ENCODE data around the gene PFDN6. TPM values are rescaled to one million over a fixed set of nuclear protein-coding genes. Genes with fewer than 3 reads are reported as not detected.

PFDN6 gene
- total RNA-seq, 1 experiment from 2014 or later: 54.7 TPM

DNA sequence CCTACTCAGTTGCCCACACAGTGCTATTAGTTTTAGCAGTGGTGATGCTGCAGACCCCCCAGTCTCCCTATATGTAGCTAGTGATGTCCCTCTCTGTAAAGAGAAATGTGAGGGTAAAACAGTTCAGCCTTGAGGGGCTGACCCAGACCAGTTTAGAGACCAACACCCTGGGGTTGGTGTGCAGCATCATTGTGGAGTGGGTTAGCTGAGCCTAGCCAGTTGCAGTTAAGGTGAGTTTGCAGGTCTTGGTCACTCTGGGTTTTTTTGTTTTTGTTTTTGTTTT, 12.9 kb upstream of the PFDN6 start:
- no peaks in the 10 kb centered on the region for H3K9me3 Mint-ChIP-seq (ENCODE audit: unreplicated experiment)
- H3K36me3 Mint-ChIP-seq (ENCODE audit: insufficient read depth, unreplicated experiment): peaks cover 72% of the 10 kb centered on the region
- no peaks in the 10 kb centered on the region for H3K27me3 Mint-ChIP-seq (ENCODE audit: insufficient read depth, unreplicated experiment)
- intact Hi-C loops (cut with micrococcal nuclease): no loop called here
- no TSS peak for BruUV-seq (replicated peaks)
- no peak for DNase-seq (ENCODE audit: unreplicated experiment)
- ChIA-PET POLR2A (interaction anchor here (0.6 to 5.6 kb wide), 14 partner anchors 12 to 1536 kb away, joined by 3 to 73 read pairs (median 8); partner anchors contain the start of genes MSH5, PFDN6, RGL2 and RING1), CTCF (interaction anchor here (0.7 to 2.9 kb wide), 4 partner anchors 12 to 191 kb away, joined by 3 to 18 read pairs (median 3); partner anchors contain the start of genes PFDN6 and WDR46)
- peak overlapping the region; percentile 99 for H3K4me3 Mint-ChIP-seq (ENCODE audit: unreplicated experiment)
- peaks cover 30% of the 10 kb centered on the region for H3K4me1 Mint-ChIP-seq (ENCODE audit: insufficient read depth, unreplicated experiment)
- TF ChIP-seq, protein P1, sequence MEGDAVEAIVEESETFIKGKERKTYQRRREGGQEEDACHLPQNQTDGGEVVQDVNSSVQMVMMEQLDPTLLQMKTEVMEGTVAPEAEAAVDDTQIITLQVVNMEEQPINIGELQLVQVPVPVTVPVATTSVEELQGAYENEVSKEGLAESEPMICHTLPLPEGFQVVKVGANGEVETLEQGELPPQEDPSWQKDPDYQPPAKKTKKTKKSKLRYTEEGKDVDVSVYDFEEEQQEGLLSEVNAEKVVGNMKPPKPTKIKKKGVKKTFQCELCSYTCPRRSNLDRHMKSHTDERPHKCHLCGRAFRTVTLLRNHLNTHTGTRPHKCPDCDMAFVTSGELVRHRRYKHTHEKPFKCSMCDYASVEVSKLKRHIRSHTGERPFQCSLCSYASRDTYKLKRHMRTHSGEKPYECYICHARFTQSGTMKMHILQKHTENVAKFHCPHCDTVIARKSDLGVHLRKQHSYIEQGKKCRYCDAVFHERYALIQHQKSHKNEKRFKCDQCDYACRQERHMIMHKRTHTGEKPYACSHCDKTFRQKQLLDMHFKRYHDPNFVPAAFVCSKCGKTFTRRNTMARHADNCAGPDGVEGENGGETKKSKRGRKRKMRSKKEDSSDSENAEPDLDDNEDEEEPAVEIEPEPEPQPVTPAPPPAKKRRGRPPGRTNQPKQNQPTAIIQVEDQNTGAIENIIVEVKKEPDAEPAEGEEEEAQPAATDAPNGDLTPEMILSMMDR (IDR thresholded peaks at IDR 0.05; ENCODE audit: unreplicated experiment): no peak
- H3K27ac Mint-ChIP-seq (ENCODE audit: low read depth, unreplicated experiment): peak overlapping the region; percentile 80

DNA sequence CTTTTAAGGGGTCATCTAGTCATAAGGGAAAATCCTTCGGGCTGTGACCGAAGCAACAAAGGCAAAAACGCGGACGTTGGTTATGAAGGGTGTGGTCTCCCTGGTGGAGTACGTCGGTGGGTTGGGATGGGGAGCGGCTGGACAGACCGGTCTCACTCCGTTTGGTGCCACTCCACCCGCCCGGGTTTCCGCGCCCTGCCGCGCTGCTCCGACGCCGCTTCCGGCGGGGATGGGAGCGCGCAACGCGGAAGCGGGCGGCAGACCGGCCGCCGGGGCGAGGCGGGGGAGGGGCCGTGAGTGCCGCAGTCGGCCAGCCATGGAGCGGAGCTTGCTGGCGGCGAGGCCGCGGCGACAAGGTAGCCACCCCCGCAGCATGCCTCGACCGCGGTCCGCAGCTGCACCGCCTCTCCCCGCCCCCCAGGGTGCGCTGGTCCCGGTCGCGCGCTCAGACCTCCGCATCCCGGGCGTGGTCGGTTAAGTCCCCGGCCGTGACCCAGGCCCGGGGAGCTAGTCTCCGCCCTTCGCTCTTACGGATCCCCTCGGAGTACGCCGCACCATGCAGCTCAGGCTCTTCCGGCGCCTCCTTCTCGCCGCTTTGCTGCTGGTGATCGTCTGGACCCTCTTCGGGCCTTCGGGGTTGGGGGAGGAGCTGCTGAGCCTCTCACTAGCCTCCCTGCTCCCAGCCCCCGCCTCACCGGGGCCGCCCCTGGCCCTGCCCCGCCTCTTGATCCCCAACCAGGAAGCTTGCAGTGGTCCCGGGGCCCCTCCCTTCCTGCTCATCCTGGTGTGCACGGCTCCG, 12.3 kb upstream of the PFDN6 start, which contains the start of gene B3GALT4:
Gene B3GALT4 (plus strand): TSS at position 260 of the 799 bp plus-strand sequence. CDS start 297 bp downstream, at position 557.
- DNase-seq (ENCODE audit: unreplicated experiment): peak; percentile 72
- Mint-ChIP-seq H3K4me1 (ENCODE audit: insufficient read depth, unreplicated experiment) (peaks cover 30% of the 10 kb centered on the region), H3K27ac (ENCODE audit: low read depth, unreplicated experiment) (peak within 1 kb of the TSS; percentile 80), H3K9me3 (ENCODE audit: unreplicated experiment) (no peaks in the 10 kb centered on the region), H3K36me3 (ENCODE audit: insufficient read depth, unreplicated experiment) (peaks cover 67% of the 10 kb centered on the region), H3K27me3 (ENCODE audit: insufficient read depth, unreplicated experiment) (no peaks in the 10 kb centered on the region), H3K4me3 (ENCODE audit: unreplicated experiment) (peak within 1 kb of the TSS; percentile 99)
- BruUV-seq (replicated peaks): no TSS peak
- POLR2A ChIA-PET: interaction anchor here (0.6 to 5.6 kb wide), 20 partner anchors 12 to 1625 kb away, joined by 3 to 73 read pairs (median 5); partner anchors contain the start of genes MSH5, PFDN6, RGL2 and RING1
- TF ChIP-seq, protein P1 (IDR thresholded peaks at IDR 0.05; ENCODE audit: unreplicated experiment): peak; percentile 52
- intact Hi-C loops (cut with micrococcal nuclease): no loop called here
- CTCF ChIA-PET: interaction anchor here (0.7 to 2.9 kb wide), 8 partner anchors 10 to 1098 kb away, joined by 3 to 18 read pairs (median 4); partner anchors contain the start of genes PFDN6 and WDR46

DNA sequence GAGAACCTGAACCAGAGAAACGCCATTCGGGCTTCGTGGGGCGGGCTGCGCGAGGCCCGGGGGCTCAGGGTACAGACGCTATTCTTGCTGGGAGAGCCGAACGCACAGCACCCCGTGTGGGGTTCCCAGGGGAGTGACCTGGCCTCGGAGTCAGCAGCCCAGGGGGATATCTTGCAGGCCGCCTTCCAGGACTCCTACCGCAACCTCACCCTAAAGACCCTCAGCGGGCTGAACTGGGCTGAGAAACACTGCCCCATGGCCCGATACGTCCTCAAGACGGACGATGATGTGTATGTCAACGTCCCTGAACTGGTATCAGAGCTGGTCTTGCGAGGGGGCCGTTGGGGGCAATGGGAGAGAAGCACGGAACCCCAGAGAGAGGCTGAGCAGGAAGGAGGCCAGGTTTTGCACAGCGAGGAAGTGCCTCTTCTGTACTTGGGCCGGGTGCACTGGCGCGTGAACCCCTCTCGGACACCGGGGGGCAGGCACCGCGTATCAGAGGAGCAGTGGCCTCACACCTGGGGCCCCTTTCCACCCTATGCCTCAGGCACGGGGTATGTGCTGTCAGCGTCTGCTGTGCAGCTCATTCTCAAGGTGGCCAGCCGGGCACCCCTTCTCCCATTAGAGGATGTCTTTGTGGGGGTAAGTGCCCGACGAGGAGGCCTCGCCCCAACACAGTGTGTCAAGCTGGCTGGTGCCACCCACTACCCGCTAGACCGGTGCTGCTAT, 11.6 kb upstream of the PFDN6 start:
- no peaks in the 10 kb centered on the region for H3K9me3 Mint-ChIP-seq (ENCODE audit: unreplicated experiment)
- BruUV-seq (replicated peaks): no TSS peak
- H3K4me1 Mint-ChIP-seq (ENCODE audit: insufficient read depth, unreplicated experiment): peaks cover 30% of the 10 kb centered on the region
- no peaks in the 10 kb centered on the region for H3K27me3 Mint-ChIP-seq (ENCODE audit: insufficient read depth, unreplicated experiment)
- peaks cover 61% of the 10 kb centered on the region for H3K36me3 Mint-ChIP-seq (ENCODE audit: insufficient read depth, unreplicated experiment)
- no peak overlapping the region for H3K27ac Mint-ChIP-seq (ENCODE audit: low read depth, unreplicated experiment)
- peak overlapping the region; percentile 99 for H3K4me3 Mint-ChIP-seq (ENCODE audit: unreplicated experiment)
- POLR2A ChIA-PET: interaction anchor here (0.6 to 5.6 kb wide), 20 partner anchors 11 to 306 kb away, joined by 3 to 73 read pairs (median 6); partner anchors contain the start of genes PFDN6, RGL2, RING1 and WDR46
- TF ChIP-seq, protein P1 (IDR thresholded peaks at IDR 0.05; ENCODE audit: unreplicated experiment): peak; percentile 13
- DNase-seq (ENCODE audit: unreplicated experiment): no peak
- CTCF ChIA-PET: interaction anchor here (0.7 to 2.9 kb wide), 9 partner anchors 9 to 1098 kb away, joined by 3 to 18 read pairs (median 4); partner anchors contain the start of genes PFDN6 and WDR46
- intact Hi-C loops (cut with micrococcal nuclease): loop anchor here (2.0 kb wide), 1 partner anchor 21 kb away; the partner anchor contains the start of gene RGL2

All from MCF 10A (cell line).